ENCODE measurements around the gene P4HA2.

GRCh38 chr5:132253452-132254320 lies 26.0 kb upstream of the P4HA2 start:
- no peak for TF ChIP-seq CTCF (IDR thresholded peaks at IDR 0.05)
- no peak for TF ChIP-seq EP300 (IDR thresholded peaks at IDR 0.05)
- TF ChIP-seq POLR2A (IDR thresholded peaks at IDR 0.05) = no peak
